Measurements from ENCODE around the gene PAPSS2. TPM values are rescaled to one million over a fixed set of nuclear protein-coding genes. Genes with fewer than 3 reads are reported as not detected.

The PAPSS2 gene
- polyA plus RNA-seq, 1 experiment, result 133 TPM

- DNase-seq (ENCODE audit: low read depth), result no peak
- no peak for TF ChIP-seq CTCF (IDR thresholded peaks at IDR 0.05; ENCODE audit: insufficient read depth, low read depth, low read length)
- H3K36me3 ChIP-seq (ENCODE audit: control insufficient read depth, insufficient read depth, low read length), result 0 out of 2 replicates have a peak, but pooled peaks cover 2% of the 10 kb centered on the region
- CTCF ChIA-PET, result interaction anchor here (0.8 to 1.1 kb wide), 3 partner anchors 22 to 94 kb away, joined by 3 to 5 read pairs (median 3); no protein-coding TSS in a partner anchor
- POLR2A ChIA-PET, result interaction anchor here (0.6 kb wide), 1 partner anchor 1500 kb away, joined by 5 read pairs; no protein-coding TSS in a partner anchor
- no peak overlapping the region for H3K4me3 ChIP-seq (ENCODE audit: low read depth, low read length)
- no peaks in the 10 kb centered on the region for H3K27me3 ChIP-seq (ENCODE audit: control insufficient read depth, insufficient read depth, low read length)
Measured at GRCh38 chr10:87750817-87751216, 91.1 kb downstream of the PAPSS2 start.

- Histone ChIP-seq H3K27me3 (ENCODE audit: control insufficient read depth, insufficient read depth, low read length) (no peaks in the 10 kb centered on the region), H3K4me3 (ENCODE audit: low read depth, low read length) (no peak overlapping the region), H3K36me3 (ENCODE audit: control insufficient read depth, insufficient read depth, low read length) (0 out of 2 replicates have a peak, but pooled peaks cover 2% of the 10 kb centered on the region)
- ChIA-PET CTCF (interaction anchor here (0.8 kb wide), 1 partner anchor 94 kb away, joined by 3 read pairs; no protein-coding TSS in a partner anchor), POLR2A (no interaction called here)
- TF ChIP-seq CTCF (IDR thresholded peaks at IDR 0.05; ENCODE audit: insufficient read depth, low read depth, low read length), result no peak
- DNase-seq (ENCODE audit: low read depth), result no peak
Measured at GRCh38 chr10:87751274-87751673, 91.6 kb downstream of the PAPSS2 start.

GRCh38 chr10:87752566-87752965 is 92.9 kb downstream of the PAPSS2 start:
- Histone ChIP-seq H3K4me3 (ENCODE audit: low read depth, low read length) (no peak overlapping the region), H3K27me3 (ENCODE audit: control insufficient read depth, insufficient read depth, low read length) (no peaks in the 10 kb centered on the region), H3K36me3 (ENCODE audit: control insufficient read depth, insufficient read depth, low read length) (0 out of 2 replicates have a peak, but pooled peaks cover 2% of the 10 kb centered on the region)
- ChIA-PET POLR2A (no interaction called here), CTCF (no interaction called here)
- TF ChIP-seq CTCF (IDR thresholded peaks at IDR 0.05; ENCODE audit: insufficient read depth, low read depth, low read length), result no peak
- peak; percentile 37 for DNase-seq (ENCODE audit: low read depth)

- CTCF ChIA-PET, result no interaction called here
- Histone ChIP-seq H3K4me3 (ENCODE audit: low read depth, low read length) (no peak overlapping the region), H3K27me3 (ENCODE audit: control insufficient read depth, insufficient read depth, low read length) (no peaks in the 10 kb centered on the region), H3K36me3 (ENCODE audit: control insufficient read depth, insufficient read depth, low read length) (no peaks in the 10 kb centered on the region)
- POLR2A ChIA-PET, result no interaction called here
- DNase-seq (ENCODE audit: low read depth), result no peak
- TF ChIP-seq CTCF (IDR thresholded peaks at IDR 0.05; ENCODE audit: insufficient read depth, low read depth, low read length), result no peak
Measured at GRCh38 chr10:87753995-87754866, 94.6 kb downstream of the PAPSS2 start.

- no peak overlapping the region for H3K4me3 ChIP-seq (ENCODE audit: low read depth, low read length)
- H3K36me3 ChIP-seq (ENCODE audit: control insufficient read depth, insufficient read depth, low read length), result peaks cover 3% of the 10 kb centered on the region; the same call in 1 of the 2 replicates
- ChIA-PET POLR2A (no interaction called here), CTCF (interaction anchor here (1.0 to 1.6 kb wide), 2 partner anchors 9 to 224 kb away, joined by 3 read pairs; no protein-coding TSS in a partner anchor)
- no peaks in the 10 kb centered on the region for H3K27me3 ChIP-seq (ENCODE audit: control insufficient read depth, insufficient read depth, low read length)
- TF ChIP-seq CTCF (IDR thresholded peaks at IDR 0.05; ENCODE audit: insufficient read depth, low read depth, low read length), result no peak
- no peak for DNase-seq (ENCODE audit: low read depth)
Measured at GRCh38 chr10:87757685-87758084, 98.0 kb downstream of the PAPSS2 start.

Measured in BJ (cell line).